Spleen (tissue), 7 donors: ENCODE data around the gene RERE.

Experiments
- POLR2AphosphoS5 ChIP-seq, 3 donors: sonication (generic); formaldehyde crosslinking; IDR thresholded peaks; one replicate each; pipeline ENCODE4 v1.5.1; 2017; ENCODE audit warnings: antibody characterized with exemption in 3 of 3
- TF ChIP-seq, protein P1 (sequence below), 11 experiments: fragments of 200-600 bp in 7 of 11; fragments of 450-650 bp in 4 of 11; sonication (generic) in 4 of 11; IDR thresholded peaks in 8 of 11; conservative IDR thresholded peaks in 3 of 11; 1 replicate in 7 of 11; 2 replicates in 4 of 11; pipeline versions ENCODE4 v1.4.0 to v1.8.0; 2016 to 2021; ENCODE audit warnings: antibody characterized with exemption in 11 of 11, inconsistent platforms in 4 of 11, mild to moderate bottlenecking in 1 of 11
- donor health status: DM: no; HTN: no; CAD: no; lungs with moderate emphysema.
- donor health status: DM: no; HTN: no; CAD: no.
- donor health status: DM: no; HTN: no; CAD: no.

GRCh38 chr1:8839990-8840389, 22.6 kb upstream of the RERE start:
- TF ChIP-seq, protein P1, sequence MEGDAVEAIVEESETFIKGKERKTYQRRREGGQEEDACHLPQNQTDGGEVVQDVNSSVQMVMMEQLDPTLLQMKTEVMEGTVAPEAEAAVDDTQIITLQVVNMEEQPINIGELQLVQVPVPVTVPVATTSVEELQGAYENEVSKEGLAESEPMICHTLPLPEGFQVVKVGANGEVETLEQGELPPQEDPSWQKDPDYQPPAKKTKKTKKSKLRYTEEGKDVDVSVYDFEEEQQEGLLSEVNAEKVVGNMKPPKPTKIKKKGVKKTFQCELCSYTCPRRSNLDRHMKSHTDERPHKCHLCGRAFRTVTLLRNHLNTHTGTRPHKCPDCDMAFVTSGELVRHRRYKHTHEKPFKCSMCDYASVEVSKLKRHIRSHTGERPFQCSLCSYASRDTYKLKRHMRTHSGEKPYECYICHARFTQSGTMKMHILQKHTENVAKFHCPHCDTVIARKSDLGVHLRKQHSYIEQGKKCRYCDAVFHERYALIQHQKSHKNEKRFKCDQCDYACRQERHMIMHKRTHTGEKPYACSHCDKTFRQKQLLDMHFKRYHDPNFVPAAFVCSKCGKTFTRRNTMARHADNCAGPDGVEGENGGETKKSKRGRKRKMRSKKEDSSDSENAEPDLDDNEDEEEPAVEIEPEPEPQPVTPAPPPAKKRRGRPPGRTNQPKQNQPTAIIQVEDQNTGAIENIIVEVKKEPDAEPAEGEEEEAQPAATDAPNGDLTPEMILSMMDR (IDR thresholded peaks at IDR 0.05 in 8 of 11, conservative IDR thresholded peaks at IDR 0.05 in 3 of 11), result no peak
- no peak for TF ChIP-seq POLR2AphosphoS5 (IDR thresholded peaks at IDR 0.05)
